GDM1 (cell line): ENCODE measurements around the gene SLC24A4.

Source experiments
- DNase-seq: peaks from one replicate; lab custom pipeline; 2025; lab: John Stamatoyannopoulos, UW

The SLC24A4 gene

DNA sequence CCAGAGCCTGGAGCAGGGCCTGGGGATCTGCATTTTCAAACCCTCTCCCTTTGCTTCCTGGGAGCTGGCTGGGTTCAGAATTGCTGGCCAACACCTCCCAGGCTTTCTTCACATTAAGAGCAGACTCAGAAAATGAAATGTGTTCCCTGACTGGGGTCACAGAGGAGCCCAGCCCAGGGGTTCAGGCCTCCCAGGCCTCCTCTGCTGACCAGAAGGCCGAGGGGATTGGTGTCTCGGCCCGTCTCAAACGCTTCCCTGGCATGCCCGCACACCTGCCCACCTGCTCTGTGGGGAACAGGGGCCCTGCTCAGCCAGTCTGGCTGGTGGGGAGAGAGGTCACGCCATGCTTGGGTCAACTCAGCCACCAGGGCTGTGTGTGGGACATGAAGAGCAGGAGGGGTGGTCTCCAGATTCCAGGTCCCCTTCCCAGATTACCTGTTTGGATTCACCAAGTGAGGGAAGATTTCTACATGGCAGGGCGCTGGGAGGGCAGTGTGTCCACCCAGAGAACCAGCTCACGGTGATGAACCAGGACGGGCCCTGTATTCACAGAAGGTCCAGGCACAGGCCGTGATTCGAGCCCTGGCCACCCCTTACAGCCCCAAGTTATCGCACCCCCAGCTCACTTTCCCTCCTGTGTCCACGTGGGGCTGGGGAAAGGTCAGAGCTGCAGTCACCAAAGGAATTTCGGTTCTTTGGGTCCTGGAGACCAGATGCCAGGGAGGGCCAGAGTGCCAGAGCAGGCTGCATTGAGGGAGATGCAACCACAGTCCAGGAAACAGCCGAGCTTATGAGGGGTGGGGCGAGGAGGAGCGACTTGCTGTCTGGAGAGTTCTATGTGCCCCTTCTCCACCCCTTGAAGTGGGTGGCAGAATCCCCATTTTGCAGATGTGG is 135.4 kb downstream of the SLC24A4 start:
- DNase-seq, result no peak

DNA sequence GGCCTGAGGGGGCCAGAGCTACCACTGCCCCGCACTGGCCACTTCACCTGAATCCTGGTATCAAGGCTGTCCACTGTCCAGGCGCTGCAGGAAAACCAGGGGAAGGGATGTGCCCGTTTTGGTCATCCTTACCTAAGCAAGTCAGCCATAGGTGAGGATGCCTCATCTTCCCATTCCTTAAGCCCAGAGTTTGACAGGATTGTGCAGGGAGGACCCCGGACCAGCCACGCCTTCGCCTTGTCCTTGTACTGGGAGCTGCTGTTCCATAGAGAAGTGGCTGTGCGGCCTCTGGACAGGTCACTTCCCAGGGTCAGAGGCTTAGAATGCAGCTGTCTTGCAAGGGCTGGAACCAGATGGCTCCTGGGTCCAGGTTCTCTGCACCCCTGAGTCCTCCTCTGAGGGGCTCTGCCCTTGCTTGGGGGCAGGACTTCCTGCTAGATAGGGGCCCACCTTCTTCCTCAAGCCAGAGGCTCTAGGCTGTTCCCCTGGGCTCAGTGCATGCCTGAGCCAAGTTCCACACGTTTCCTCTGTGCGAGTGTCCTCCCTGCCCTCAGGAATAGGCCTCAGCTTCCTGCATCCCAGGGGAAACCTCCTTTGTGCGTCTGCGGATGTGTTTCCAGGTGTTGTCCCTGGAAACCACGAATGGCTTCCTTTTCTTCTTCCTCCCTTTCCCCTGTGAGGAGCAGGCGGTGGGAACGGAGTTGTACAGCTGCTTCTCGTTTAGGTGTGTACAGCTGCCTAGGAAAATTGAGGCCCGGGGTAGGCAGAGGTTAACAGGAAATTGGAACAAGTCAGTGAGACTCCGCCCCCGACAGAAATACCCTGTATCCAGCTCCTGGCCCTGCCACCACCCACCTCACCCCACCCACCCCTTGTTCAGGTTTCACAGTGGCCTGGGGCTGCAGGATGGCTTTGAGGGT is 136.3 kb downstream of the SLC24A4 start:
- no peak for DNase-seq

DNA sequence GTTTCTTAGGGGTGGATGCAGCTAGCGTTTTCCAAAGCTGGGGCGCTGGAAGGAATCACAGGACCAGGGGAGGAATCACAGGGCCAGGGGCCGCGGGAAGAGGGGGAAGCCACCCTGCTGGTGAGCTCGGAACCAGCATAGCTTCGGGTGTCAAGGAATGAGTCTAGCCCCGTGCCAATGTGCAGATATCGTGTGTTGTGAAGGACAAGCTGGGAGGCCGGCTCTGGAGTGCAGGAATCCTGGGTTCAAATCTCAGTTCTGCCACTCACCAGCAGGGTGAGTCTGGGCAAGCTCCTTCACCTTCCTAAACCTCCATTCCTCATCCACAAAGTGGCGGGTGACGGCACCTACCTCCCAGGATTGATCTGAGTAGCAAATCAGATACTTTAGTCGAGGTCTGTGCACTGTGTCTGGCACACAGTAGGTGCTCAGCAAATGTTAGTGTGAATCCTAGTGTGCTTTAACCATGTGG is 137.0 kb downstream of the SLC24A4 start:
- no peak for DNase-seq

GRCh38 chr14:92460541-92460915 is 137.6 kb downstream of the SLC24A4 start:
- no peak for DNase-seq

DNA sequence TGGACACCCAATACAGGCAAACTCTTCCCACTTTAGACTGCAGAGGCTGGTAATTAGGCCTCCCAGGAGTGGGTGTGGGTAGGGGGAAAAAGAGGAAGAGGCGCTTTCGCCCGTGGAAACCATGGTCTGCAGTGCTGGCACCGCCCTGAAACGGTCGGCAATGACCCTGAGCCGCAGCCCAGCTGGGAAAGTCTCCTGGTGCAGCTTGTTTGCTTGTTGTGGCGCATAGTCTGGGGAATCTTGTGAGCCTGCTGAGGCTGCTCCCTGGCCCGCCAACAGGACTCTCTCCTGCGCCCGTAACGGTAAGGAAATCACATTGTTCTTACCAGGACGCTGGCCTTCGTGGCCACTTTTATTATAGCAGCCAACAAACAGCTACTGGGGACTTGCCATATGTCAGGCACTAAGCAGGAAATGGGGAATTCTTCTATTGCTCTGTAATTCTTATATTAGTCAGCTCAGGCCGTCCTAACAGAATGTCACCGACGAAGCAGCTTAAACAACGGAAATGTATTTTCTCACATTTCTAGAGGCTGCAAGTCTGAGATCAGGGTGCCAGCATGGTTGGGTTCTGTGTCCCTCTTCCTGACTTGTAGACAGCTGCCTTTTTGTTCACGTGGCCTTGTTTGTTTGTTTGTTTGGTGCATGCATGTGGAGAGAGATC is 138.1 kb downstream of the SLC24A4 start:
- peak; percentile 14 for DNase-seq

GRCh38 chr14:92461891-92462290 is 138.9 kb downstream of the SLC24A4 start:
- DNase-seq, result no peak

DNA sequence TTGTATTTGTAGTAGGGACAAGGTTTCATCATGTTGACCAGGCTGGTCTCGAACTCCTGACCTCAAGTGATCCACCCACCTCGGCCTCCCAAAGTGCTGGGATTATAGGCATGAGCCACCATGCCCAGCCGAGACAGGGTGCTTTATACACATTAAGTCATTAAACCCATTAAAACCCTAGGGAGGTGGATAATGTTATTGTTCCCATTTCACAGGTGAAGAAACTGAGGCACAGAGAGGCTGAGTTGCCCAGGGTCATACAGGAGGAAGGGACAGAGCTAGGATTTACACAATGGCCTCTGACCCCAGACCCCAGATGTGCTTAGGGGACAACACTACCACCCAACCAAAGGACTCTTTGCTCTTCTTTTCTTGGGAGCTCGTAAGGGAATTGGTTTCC is 139.6 kb downstream of the SLC24A4 start:
- no peak for DNase-seq

- DNase-seq, result no peak
These were observed 140.2 kb downstream of the SLC24A4 start for GRCh38 chr14:92463141-92463540.

GRCh38 chr14:92464156-92464555 is 141.2 kb downstream of the SLC24A4 start:
- DNase-seq, result no peak

DNA sequence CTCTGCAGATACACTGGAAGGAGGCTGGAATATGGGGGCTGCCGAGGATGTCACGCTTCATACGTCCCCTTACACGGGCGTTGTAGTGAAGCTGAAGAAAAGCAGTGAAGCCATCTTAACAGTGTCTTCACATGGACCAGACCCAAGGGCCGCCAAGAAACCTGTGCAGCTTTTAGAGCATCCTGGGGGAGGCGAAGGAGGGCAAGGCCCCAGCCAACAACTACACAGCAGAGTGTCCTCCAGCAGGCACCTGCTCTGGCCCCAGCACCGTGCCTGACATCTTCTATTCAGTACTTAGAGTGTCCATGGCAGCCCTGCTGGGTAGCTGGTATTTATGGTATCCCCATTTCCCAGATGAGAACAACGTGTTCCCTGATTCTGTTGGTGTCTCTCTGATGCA is 141.8 kb downstream of the SLC24A4 start:
- DNase-seq, result no peak

GRCh38 chr14:92465353-92466055 is 142.5 kb downstream of the SLC24A4 start:
- no peak for DNase-seq

DNA sequence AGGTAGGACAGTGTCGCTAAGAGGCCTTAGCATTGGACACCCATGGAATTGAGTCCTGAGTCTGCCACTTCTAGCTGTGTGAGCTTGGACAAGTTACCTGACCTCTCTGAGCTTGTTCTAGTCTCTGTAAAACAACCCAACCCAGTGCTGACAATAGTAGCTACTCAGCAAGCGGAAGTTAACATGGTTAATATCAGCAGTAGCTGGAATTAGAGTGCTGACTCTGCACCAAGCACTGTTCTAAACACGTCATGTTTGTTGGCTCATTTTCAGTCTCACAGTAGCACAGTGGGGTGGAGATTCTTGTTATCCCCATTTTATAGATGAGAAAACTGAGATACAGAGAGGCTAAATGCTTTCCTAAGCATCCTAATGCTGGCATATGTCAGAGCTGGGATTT is 143.1 kb downstream of the SLC24A4 start:
- no peak for DNase-seq

GRCh38 chr14:92469515-92469914 is 146.6 kb downstream of the SLC24A4 start:
- DNase-seq, result no peak

DNA sequence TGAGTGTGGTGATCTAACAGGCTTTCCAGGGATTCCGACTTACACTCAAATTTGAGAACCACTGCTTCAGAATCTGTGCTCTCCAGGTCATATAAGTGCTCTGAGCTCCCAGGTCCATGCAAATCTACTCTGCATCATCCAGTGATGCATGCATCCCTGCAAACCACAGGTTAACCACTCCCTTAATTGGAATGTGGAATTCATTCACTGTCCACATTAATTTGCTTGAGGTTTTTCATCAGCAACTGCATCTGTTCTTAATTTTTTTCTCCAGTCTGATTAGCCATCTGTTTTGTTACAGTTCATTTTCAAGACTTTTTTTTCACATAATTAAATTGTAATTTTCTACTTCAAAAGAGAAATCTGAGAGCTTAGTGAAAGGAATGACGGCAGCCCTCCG is 147.2 kb downstream of the SLC24A4 start:
- DNase-seq, result no peak

DNA sequence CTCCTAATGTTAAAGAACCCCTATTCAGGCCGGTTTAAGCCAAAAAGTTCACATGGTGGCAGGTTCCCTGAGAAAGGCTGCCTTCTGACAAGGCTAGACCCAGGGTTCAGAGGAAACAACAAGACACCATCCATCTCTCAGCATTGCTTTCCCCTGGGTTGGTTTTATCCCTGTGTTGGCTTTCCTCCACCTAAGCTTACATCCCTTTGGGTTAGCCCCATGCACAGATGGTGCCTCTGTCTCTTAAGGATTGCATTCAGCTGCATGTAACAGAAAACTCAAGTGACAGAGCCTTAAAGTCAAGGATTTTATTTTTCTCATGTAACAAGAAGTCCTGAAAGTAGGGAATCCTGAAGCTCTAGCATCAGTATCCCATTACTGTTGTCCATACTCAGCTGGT is 147.8 kb downstream of the SLC24A4 start:
- DNase-seq, result no peak

GRCh38 chr14:92471919-92472318 is 149.0 kb downstream of the SLC24A4 start:
- DNase-seq, result no peak

GRCh38 chr14:92472860-92473259 is 149.9 kb downstream of the SLC24A4 start:
- peak; percentile 56 for DNase-seq

- DNase-seq, result no peak
These were observed 150.4 kb downstream of the SLC24A4 start for GRCh38 chr14:92473261-92473968.

- no peak for DNase-seq
These were observed 151.1 kb downstream of the SLC24A4 start for GRCh38 chr14:92473969-92474535.

- no peak for DNase-seq
These were observed 152.1 kb downstream of the SLC24A4 start for GRCh38 chr14:92475037-92475436.
